K562 (cell line): ENCODE data around the gene SBNO1. TPM values are rescaled to one million over a fixed set of nuclear protein-coding genes. Genes with fewer than 3 reads are reported as not detected.

ENCODE experiments used
- ATF1 ChIP-seq, 2 experiments: fragments of 450-650 bp in 1 of 2; IDR thresholded peaks; 2 replicates each; pipeline ENCODE4 v1.6.1; 2016; ENCODE audit warnings: missing compliant biosample characterization in 1 of 2, missing genetic modification characterization in 1 of 2
- BACH1 ChIP-seq: fragments of 200-800 bp; sonication (Bioruptor generic); IDR thresholded peaks from 2 replicates; pipeline ENCODE4 v1.6.1; 2016; ENCODE audit warnings: missing genetic modification characterization, missing compliant biosample characterization
- CBX5 ChIP-seq: IDR thresholded peaks from 2 replicates; pipeline ENCODE4 v1.6.1; 2014; ENCODE audit warnings: low read depth, borderline replicate concordance
- DPF2 ChIP-seq: fragments of 450-650 bp; IDR thresholded peaks from 2 replicates; pipeline ENCODE4 v1.6.1; 2016
- HDAC6 ChIP-seq: IDR thresholded peaks from 2 replicates; pipeline ENCODE4 v1.6.1; 2012; ENCODE audit warnings: low read depth, mild to moderate bottlenecking, control low read depth, inconsistent platforms, low read length, moderate library complexity
- HEY1 ChIP-seq: fragments of 250-450 bp; sonication (Bioruptor Pico); IDR thresholded peaks from 2 replicates; pipeline ENCODE4 v1.5.0; 2020; ENCODE audit warnings: mild to moderate bottlenecking, moderate library complexity, borderline replicate concordance
- KDM5B ChIP-seq: fragments of 200-600 bp; sonication (generic); IDR thresholded peaks from 2 replicates; pipeline ENCODE4 v1.6.1; 2012; ENCODE audit warnings: low read depth, mild to moderate bottlenecking, moderate library complexity, low read length, control low read depth, inconsistent platforms; ENCODE audit not compliant: insufficient replicate concordance
- NFE2 ChIP-seq: IDR thresholded peaks from 2 replicates; pipeline ENCODE4 v1.6.1; 2014; ENCODE audit warnings: antibody characterized with exemption, low read depth
- RBM22 ChIP-seq: fragments of 200-400 bp; formaldehyde crosslinking; IDR thresholded peaks from 2 replicates; pipeline ENCODE4 v1.6.1; 2018; ENCODE audit warnings: low read length, low read depth; ENCODE audit not compliant: poor library complexity, severe bottlenecking
- SPI1 ChIP-seq: IDR thresholded peaks from 2 replicates; pipeline ENCODE4 v1.6.1; 2011; ENCODE audit warnings: low read depth, low read length, control low read depth, borderline replicate concordance
- SUPT5H ChIP-seq: fragments of 450-650 bp; IDR thresholded peaks from 2 replicates; pipeline ENCODE4 v1.6.1; 2016
- TGIF2 ChIP-seq: sonication (generic); formaldehyde crosslinking; IDR thresholded peaks from 2 replicates; pipeline ENCODE4 v1.8.1; 2022; ENCODE audit warnings: mild to moderate bottlenecking, missing genetic modification reagents, moderate library complexity
- ZBTB1 ChIP-seq: sonication (generic); formaldehyde crosslinking; IDR thresholded peaks from 2 replicates; pipeline ENCODE4 v1.8.1; 2023; ENCODE audit warnings: missing genetic modification reagents, low read depth, mild to moderate bottlenecking, borderline replicate concordance
- ZNF197 ChIP-seq: fragments of 200-800 bp; sonication (Bioruptor generic); IDR thresholded peaks from 2 replicates; pipeline ENCODE4 v1.6.1; 2016; ENCODE audit warnings: low read depth, missing genetic modification characterization, missing compliant biosample characterization
- ZNF316 ChIP-seq: fragments of 450-650 bp; IDR thresholded peaks from 2 replicates; pipeline ENCODE4 v1.6.1; 2016
- polyA plus RNA-seq, 8 experiments: library from polyadenylated mRNA; depleted of rRNA in 4 of 8; stranded (reverse) in 5 of 8; unstranded in 3 of 8; fragments of >200 nt; fragmentation: Nextera tagmentation in 2 of 8; fragmentation: Illumina TruSeq in 1 of 8; extraction: Ambion mirVana in 2 of 8; extraction: Trizol in 1 of 8; gene quantifications; 2 replicates each; pipeline versions ENCODE4 v1.2.1 to v1.2.3, GENCODE V29; 2011 to 2014; ENCODE audit warnings: inconsistent platforms in 1 of 8, missing spikeins in 1 of 8
- total RNA-seq, 7 experiments: library from RNA; depleted of rRNA in 6 of 7; stranded (reverse); fragments of >200 nt in 6 of 7; fragmentation: Illumina TruSeq in 2 of 7; extraction: Trizol in 2 of 7; gene quantifications; 2 replicates each; pipeline versions ENCODE4 v1.2.1 to v1.2.3, GENCODE V29; 2011 to 2021; ENCODE audit warnings: low replicate concordance in 1 of 7
- TF ChIP-seq, protein P1 (sequence below): fragments of 250-450 bp; sonication (Bioruptor Pico); IDR thresholded peaks from 2 replicates; pipeline ENCODE4 v1.9.0; 2021; ENCODE audit warnings: mild to moderate bottlenecking
- TF ChIP-seq, protein P2 (sequence below): fragments of 250-450 bp; sonication (Bioruptor Pico); IDR thresholded peaks from 2 replicates; pipeline ENCODE4 v1.4.0; 2020
- TF ChIP-seq, protein P3 (sequence below): fragments of 250-450 bp; sonication (Bioruptor Pico); IDR thresholded peaks from 2 replicates; pipeline ENCODE4 v1.4.0; 2020; ENCODE audit warnings: mild to moderate bottlenecking
- TF ChIP-seq, protein P4 (sequence below): conservative IDR thresholded peaks from 2 replicates; pipeline ENCODE4 v1.6.1; 2011; ENCODE audit warnings: low read depth, mild to moderate bottlenecking, low read length; ENCODE audit not compliant: control insufficient read depth

SBNO1 gene
- total and polyA plus RNA-seq, 9 of the 15 experiments (the other 6 are each of a cell fraction or from before 2014, with no cell fraction given): 14.9 to 77.1 (median 35.9) TPM

DNA sequence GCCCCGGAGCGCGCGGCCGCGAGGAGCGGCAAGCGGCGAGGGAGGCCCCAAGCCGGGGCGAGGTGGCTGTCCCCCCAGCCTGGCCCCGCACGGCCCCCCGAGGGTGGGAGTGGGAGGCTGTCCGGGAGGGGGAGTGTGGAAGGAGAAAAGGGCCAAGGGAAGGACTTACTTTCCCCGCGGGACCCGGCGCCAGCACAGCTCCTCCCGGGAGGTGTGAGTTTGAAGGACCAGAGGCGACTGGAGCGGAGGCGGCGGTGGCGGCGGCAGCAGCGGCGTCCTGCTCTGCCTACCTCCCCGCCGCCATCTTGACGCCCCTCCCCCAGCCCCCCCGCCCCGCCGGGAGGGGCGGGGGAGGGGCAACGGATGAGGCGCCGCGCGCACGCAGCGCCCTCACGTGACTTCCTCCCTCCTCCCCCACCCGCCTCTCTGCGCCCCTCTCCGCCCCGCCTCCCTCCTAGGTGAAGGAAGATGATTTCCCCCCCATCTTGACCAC, at the start of gene SBNO1 (continued):
- TF ChIP-seq, protein P1, sequence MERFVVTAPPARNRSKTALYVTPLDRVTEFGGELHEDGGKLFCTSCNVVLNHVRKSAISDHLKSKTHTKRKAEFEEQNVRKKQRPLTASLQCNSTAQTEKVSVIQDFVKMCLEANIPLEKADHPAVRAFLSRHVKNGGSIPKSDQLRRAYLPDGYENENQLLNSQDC (CRISPR knock-in tag): peak; percentile 52; the same call in 1 of the 2 replicates
- TF ChIP-seq SPI1 (no peak), DPF2 (no peak), ATF1 (CRISPR knock-in tag; IDR thresholded peaks at IDR 0.05) (no peak), ATF1 (tag; IDR thresholded peaks at IDR 0.05) (no peak), ZBTB1 (CRISPR knock-in tag) (0 out of 2 replicates have a peak, but pooled peaks have one; percentile 5), BACH1 (tag) (no peak), HEY1 (CRISPR knock-in tag) (no peak), NFE2 (no peak), KDM5B (peak; percentile 63), SUPT5H (peak; percentile 73), RBM22 (no peak), TGIF2 (CRISPR knock-in tag) (0 out of 2 replicates have a peak, but pooled peaks have one; percentile 21), HDAC6 (no peak), ZNF197 (CRISPR knock-in tag) (peak; percentile 59; the same call in 1 of the 2 replicates), CBX5 (no peak), ZNF316 (no peak)
- TF ChIP-seq, protein P2, sequence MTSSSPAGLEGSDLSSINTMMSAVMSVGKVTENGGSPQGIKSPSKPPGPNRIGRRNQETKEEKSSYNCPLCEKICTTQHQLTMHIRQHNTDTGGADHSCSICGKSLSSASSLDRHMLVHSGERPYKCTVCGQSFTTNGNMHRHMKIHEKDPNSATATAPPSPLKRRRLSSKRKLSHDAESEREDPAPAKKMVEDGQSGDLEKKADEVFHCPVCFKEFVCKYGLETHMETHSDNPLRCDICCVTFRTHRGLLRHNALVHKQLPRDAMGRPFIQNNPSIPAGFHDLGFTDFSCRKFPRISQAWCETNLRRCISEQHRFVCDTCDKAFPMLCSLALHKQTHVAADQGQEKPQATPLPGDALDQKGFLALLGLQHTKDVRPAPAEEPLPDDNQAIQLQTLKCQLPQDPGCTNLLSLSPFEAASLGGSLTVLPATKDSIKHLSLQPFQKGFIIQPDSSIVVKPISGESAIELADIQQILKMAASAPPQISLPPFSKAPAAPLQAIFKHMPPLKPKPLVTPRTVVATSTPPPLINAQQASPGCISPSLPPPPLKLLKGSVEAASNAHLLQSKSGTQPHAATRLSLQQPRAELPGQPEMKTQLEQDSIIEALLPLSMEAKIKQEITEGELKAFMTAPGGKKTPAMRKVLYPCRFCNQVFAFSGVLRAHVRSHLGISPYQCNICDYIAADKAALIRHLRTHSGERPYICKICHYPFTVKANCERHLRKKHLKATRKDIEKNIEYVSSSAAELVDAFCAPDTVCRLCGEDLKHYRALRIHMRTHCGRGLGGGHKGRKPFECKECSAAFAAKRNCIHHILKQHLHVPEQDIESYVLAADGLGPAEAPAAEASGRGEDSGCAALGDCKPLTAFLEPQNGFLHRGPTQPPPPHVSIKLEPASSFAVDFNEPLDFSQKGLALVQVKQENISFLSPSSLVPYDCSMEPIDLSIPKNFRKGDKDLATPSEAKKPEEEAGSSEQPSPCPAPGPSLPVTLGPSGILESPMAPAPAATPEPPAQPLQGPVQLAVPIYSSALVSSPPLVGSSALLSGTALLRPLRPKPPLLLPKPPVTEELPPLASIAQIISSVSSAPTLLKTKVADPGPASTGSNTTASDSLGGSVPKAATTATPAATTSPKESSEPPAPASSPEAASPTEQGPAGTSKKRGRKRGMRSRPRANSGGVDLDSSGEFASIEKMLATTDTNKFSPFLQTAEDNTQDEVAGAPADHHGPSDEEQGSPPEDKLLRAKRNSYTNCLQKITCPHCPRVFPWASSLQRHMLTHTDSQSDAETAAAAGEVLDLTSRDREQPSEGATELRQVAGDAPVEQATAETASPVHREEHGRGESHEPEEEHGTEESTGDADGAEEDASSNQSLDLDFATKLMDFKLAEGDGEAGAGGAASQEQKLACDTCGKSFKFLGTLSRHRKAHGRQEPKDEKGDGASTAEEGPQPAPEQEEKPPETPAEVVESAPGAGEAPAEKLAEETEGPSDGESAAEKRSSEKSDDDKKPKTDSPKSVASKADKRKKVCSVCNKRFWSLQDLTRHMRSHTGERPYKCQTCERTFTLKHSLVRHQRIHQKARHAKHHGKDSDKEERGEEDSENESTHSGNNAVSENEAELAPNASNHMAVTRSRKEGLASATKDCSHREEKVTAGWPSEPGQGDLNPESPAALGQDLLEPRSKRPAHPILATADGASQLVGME (CRISPR knock-in tag): peak; percentile 85
- TF ChIP-seq, protein P3, sequence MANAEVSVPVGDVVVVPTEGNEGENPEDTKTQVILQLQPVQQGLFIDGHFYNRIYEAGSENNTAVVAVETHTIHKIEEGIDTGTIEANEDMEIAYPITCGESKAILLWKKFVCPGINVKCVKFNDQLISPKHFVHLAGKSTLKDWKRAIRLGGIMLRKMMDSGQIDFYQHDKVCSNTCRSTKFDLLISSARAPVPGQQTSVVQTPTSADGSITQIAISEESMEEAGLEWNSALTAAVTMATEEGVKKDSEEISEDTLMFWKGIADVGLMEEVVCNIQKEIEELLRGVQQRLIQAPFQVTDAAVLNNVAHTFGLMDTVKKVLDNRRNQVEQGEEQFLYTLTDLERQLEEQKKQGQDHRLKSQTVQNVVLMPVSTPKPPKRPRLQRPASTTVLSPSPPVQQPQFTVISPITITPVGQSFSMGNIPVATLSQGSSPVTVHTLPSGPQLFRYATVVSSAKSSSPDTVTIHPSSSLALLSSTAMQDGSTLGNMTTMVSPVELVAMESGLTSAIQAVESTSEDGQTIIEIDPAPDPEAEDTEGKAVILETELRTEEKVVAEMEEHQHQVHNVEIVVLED (CRISPR knock-in tag): peak; percentile 48
- TF ChIP-seq, protein P4, sequence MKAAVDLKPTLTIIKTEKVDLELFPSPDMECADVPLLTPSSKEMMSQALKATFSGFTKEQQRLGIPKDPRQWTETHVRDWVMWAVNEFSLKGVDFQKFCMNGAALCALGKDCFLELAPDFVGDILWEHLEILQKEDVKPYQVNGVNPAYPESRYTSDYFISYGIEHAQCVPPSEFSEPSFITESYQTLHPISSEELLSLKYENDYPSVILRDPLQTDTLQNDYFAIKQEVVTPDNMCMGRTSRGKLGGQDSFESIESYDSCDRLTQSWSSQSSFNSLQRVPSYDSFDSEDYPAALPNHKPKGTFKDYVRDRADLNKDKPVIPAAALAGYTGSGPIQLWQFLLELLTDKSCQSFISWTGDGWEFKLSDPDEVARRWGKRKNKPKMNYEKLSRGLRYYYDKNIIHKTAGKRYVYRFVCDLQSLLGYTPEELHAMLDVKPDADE: 0 out of 2 replicates have a peak, but pooled peaks have one; percentile 16
